Measurements from ENCODE around the gene PAGE2. TPM values are rescaled to one million over a fixed set of nuclear protein-coding genes. Genes with fewer than 3 reads are reported as not detected.
"Not testable (repeated sequence)": the region's sequence is repeated elsewhere in the genome, so short reads cannot be mapped to it uniquely, and the experiment has no call there.

The PAGE2 gene
- total RNA-seq, 4 donors from 2014 or later, result not detected

DNA sequence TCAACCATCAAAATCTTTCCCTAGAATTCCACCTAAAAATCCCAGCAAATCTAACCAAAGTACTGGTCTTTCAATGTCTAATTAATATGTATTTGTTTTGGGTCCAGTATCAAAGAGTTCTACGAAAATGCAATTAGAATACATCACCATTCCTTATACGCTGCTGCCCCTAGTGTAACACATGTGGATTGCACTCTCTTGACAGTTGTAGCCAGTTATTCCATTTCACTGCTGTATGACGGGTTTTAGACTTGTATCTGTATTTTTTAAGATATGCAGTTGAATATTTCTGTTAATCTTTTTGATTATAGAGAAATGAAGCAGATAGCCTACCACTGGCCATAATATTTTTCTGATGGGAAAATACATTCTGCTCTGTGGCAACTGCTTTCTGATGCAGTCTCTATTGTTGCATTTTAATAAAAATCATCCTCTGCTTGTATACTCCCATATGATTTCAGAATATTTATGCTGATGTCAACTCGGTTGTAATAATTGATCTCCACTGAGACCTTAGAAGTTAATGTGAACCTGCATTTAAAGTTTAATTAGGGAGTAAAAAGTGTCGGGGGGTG is 31.1 kb upstream of the PAGE2 start:
- no peak for TF ChIP-seq POLR2A (IDR thresholded peaks at IDR 0.05)
- TF ChIP-seq, protein P1, sequence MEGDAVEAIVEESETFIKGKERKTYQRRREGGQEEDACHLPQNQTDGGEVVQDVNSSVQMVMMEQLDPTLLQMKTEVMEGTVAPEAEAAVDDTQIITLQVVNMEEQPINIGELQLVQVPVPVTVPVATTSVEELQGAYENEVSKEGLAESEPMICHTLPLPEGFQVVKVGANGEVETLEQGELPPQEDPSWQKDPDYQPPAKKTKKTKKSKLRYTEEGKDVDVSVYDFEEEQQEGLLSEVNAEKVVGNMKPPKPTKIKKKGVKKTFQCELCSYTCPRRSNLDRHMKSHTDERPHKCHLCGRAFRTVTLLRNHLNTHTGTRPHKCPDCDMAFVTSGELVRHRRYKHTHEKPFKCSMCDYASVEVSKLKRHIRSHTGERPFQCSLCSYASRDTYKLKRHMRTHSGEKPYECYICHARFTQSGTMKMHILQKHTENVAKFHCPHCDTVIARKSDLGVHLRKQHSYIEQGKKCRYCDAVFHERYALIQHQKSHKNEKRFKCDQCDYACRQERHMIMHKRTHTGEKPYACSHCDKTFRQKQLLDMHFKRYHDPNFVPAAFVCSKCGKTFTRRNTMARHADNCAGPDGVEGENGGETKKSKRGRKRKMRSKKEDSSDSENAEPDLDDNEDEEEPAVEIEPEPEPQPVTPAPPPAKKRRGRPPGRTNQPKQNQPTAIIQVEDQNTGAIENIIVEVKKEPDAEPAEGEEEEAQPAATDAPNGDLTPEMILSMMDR (IDR thresholded peaks at IDR 0.05), result peak; percentile 58 to 74 (median 64)
- no peaks in the 10 kb centered on the region for H3K36me3 ChIP-seq
- intact Hi-C loops (cut with DNase I; ENCODE audit: low total_unique reads), result loop anchor here (5.0 kb wide), 1 partner anchor 505 kb away; no protein-coding TSS in a partner anchor
- no peak overlapping the region for H3K27ac ChIP-seq
- no peak overlapping the region for H3K4me3 ChIP-seq
- H3K27me3 ChIP-seq, result no peaks in the 10 kb centered on the region
- H3K4me1 ChIP-seq, result no peaks in the 10 kb centered on the region
- peak in 1 of 2 donors; percentile 19 for DNase-seq
- no peaks in the 10 kb centered on the region for H3K9me3 ChIP-seq

DNA sequence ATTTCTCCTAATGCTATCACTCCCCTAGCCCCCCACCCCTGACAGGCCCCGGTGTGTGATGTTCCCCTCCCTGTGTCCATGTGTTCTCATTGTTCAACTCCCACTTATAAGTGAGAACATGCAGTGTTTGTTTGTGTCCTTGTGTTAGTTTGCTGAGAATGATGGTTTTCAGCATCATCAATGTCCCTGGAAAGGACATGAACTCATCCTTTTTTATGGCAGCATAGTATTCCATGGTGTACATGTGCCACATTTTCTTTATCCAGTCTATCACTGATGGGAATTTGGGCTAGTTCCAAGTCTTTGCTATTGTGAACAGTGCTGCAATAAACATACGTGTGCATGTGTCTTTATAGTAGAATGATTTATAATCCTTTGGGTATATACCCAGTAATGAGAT is 21.6 kb upstream of the PAGE2 start:
- H3K4me1 ChIP-seq; H3K27ac ChIP-seq; H3K36me3 ChIP-seq; intact Hi-C loops (cut with DNase I; ENCODE audit: low total_unique reads); H3K9me3 ChIP-seq; H3K27me3 ChIP-seq; DNase-seq; H3K4me3 ChIP-seq: not testable (repeated sequence)

DNA sequence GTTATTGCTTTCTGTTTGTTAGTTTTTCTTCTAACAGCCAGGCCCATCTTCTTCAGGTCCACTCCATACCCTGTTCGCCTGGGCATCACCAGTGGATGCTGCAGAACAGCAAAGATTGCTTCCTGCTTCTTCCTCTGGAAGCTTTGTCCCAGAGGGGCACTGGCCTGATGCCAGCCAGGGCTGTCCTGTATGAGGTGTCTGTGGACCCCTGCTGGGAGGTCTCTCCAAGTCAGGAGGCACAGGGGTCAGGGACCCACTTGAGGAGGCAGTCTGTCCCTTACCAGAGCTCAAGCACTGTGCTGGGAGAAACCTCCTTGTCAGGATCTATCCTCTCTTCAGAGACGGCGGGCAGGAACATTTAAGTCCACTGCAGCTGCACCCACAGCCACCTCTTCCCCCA is 16.5 kb upstream of the PAGE2 start:
- DNase-seq, result no peak
- Histone ChIP-seq H3K9me3 (no peaks in the 10 kb centered on the region), H3K4me1 (no peaks in the 10 kb centered on the region), H3K36me3 (no peaks in the 10 kb centered on the region), H3K27me3 (no peaks in the 10 kb centered on the region), H3K27ac (no peak overlapping the region), H3K4me3 (no peak overlapping the region)
- intact Hi-C loops (cut with DNase I; ENCODE audit: low total_unique reads), result no loop called here
- no peak for TF ChIP-seq POLR2A (IDR thresholded peaks at IDR 0.05)
- TF ChIP-seq, protein P1 (IDR thresholded peaks at IDR 0.05), result no peak

DNA sequence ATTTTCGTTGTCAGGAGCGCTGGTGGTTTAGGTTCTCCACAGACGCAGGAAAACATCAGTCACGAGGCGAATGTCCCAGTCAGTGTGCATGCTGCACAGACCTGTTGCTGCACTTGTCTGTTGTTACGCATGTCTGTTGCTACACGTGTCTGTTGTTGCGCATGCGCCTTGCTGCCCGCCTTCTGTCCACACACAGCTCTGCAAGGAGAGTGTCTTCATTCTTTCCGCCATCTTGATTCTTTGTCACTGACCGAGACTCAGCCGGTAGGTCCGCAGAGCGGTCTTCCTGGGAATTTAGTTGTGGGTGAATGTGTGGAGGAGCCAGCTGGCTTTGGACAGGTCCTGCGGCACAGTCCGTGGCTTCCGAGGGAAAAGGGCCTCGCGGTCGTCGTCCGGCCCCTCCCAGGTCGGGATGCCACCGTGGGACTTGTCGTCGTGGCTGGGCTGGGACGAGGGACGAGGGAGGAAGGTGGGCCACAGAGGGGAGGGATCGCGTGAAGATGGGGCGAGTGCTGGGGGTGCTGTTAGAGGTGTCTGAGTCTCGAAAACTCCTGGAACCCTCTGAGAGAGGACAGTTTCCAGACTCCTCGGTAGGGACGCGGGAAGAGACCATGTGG is 13.9 kb upstream of the PAGE2 start, which contains the start of gene PAGE2B:
PAGE2B (plus strand) TSS at position 180 of the 617 bp plus-strand sequence. CDS start 1,012 bp downstream, outside the sequence.
- no peaks in the 10 kb centered on the region for H3K27me3 ChIP-seq
- H3K4me1 ChIP-seq, result no peaks in the 10 kb centered on the region
- H3K4me3 ChIP-seq, result no peak within 1 kb of the TSS
- H3K36me3 ChIP-seq, result no peaks in the 10 kb centered on the region
- intact Hi-C loops (cut with DNase I; ENCODE audit: low total_unique reads), result no loop called here
- H3K9me3 ChIP-seq, result no peaks in the 10 kb centered on the region
- DNase-seq, result no peak
- no peak for TF ChIP-seq POLR2A (IDR thresholded peaks at IDR 0.05)
- H3K27ac ChIP-seq, result no peak within 1 kb of the TSS

DNA sequence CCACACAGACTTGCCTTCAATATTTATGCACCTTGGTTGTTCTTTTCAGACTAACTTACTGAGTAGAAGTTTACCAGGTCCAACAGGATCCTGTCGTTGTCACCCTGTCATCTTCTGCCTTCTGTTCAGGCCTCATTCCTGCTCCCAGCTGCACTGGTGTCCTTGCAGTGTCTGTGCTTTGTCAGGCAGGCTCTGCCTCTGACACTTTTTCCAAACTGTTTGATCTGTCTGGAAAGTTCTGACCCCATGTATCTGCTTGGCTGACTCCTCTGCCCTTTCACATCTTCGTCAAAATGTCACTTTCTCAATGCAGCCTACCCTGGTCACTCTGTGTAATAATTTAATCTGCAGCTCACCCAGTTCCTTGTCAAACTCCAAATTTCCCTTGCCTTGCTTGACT is 9.9 kb downstream of the PAGE2 start:
- Histone ChIP-seq H3K4me1 (no peaks in the 10 kb centered on the region), H3K4me3 (no peak overlapping the region), H3K9me3 (no peaks in the 10 kb centered on the region), H3K27ac (no peak overlapping the region), H3K27me3 (no peaks in the 10 kb centered on the region), H3K36me3 (no peaks in the 10 kb centered on the region)
- DNase-seq, result no peak
- intact Hi-C loops (cut with DNase I; ENCODE audit: low total_unique reads), result no loop called here
- TF ChIP-seq, protein P1 (IDR thresholded peaks at IDR 0.05), result no peak
- no peak for TF ChIP-seq POLR2A (IDR thresholded peaks at IDR 0.05)

DNA sequence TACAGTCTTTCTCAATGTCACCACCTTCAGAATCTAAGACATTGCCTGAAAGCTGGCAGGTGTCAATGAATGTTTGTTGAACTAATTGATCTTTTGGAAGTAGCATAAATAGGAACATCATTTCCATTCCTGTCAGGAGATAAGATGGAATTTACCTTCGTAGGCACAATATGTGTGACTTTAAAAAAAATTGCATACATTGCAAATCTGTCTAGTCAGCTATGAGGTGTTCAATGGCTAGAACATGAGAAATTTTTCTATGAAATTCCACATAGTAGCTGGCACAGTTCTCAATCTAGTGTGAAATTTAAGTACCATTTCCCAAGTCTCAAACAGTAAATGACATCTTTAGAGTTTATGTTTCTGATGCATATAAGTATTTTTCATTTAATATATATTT is 10.3 kb downstream of the PAGE2 start:
- Histone ChIP-seq H3K4me3 (no peak overlapping the region), H3K27ac (no peak overlapping the region), H3K27me3 (no peaks in the 10 kb centered on the region), H3K4me1 (no peaks in the 10 kb centered on the region), H3K9me3 (no peaks in the 10 kb centered on the region), H3K36me3 (no peaks in the 10 kb centered on the region)
- no peak for DNase-seq
- TF ChIP-seq POLR2A (IDR thresholded peaks at IDR 0.05), result no peak
- intact Hi-C loops (cut with DNase I; ENCODE audit: low total_unique reads), result no loop called here
